ENCODE results near the gene TRAF7. TPM values are rescaled to one million over a fixed set of nuclear protein-coding genes. Genes with fewer than 3 reads are reported as not detected.
"Not testable (repeated sequence)": the region's sequence is repeated elsewhere in the genome, so short reads cannot be mapped to it uniquely, and the experiment has no call there.

TRAF7 gene
- 98.3 TPM for polyA plus RNA-seq (2013, experiment 1 of 2; ENCODE audit: insufficient read length)
- polyA plus RNA-seq (2013, experiment 2 of 2; ENCODE audit: insufficient read length): 97.8 TPM

DNA sequence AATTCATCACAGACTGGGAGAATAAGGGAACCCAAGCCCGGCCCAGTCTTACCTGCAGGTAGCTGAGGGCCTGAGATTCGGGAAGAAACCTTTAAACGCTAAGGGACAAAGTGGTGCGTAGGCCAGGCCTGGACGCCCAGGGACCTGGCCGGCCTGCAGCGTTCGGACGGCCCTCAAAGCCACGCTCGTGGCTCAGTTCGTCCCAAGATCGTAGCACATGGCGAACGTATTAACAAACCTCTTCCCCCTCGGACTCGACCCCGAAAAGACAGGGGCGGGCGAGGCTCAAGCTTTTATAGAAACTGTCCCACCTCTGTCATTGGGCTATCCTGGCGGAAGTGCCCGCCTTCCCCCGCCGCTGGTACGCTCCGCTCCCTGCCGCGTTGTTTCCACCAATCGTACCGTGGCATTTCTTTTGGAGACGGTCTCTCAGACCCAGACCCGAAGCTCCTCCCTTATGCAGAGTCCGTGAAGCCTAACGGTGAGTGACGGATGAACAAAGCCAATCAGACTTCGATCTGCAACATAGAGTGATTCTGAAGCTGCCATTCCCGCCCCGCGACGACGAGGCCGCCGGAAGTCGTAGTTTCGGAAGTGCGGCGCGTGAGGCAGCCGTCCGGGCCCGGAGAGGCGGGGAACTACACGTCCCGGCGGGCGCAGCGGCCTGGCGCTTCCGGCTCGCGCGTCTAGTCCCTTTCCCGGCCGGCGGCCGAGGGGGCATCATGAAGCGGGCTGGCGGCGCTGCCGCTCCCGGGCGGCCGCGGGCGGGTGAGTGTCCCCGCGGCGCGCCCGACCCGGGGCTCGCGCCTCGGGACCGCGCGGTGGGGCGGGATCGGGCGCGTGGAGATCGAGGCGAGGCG lies at the start of gene TRAF7:
Gene TRAF7 (plus strand): TSS at position 692 of the 860 bp plus-strand sequence. CDS start 8,139 bp downstream, outside the sequence.
- peak; percentile 100 for DNase-seq

DNA sequence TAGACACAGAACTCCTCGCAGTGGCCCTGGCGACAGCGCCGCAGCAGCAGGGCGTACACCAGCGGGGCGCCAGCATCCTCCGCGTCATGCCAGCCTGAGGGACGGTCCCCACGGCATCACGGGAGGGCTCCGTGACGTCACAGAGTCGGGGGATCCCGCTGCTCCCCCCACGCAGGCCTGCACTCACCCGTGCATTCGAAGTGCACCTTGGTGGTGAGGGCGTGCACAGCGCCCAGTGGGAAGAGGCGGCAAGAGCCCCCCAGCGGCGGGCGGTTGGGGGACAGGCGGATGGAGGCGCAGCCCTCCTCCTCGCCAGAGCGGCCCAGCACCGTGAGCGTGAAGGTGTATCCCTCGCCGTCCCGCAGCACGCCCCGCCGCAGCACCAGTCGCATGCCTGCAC lies 49.4 kb upstream of the TRAF7 start:
- DNase-seq: not testable (repeated sequence)

DNA sequence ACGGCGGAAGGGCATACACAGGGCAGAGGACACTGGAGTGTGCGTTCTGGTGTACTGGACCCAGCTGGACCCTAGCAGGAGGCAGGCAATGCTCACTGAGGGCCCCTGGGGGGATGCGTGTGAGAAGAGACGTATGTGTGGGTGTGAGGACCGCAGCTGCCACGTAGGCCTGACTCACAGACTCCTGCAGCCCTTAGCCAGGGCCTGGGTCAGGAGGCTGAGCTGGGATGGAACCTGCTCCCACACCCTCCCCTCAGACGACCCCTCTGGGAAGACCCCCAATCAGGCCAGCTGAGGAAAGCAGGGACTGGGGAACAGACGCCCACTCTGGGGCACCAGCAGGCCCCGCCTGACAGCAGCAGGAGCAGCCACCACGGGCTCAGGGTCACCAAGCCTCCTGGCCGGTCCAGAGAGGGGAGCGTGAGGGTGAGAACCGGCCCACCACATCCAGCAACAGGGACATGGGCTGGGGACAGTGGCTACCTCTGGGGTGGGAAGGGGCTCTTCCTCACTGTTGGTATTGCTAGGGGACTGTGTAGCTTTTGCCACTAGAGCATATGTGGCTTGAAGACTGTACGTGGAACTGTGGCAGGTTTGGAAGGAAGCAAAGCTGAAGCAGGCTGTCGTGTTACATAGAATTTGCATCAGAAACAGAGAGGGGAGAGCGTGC lies 48.3 kb upstream of the TRAF7 start:
- peak; percentile 43 for DNase-seq

DNA sequence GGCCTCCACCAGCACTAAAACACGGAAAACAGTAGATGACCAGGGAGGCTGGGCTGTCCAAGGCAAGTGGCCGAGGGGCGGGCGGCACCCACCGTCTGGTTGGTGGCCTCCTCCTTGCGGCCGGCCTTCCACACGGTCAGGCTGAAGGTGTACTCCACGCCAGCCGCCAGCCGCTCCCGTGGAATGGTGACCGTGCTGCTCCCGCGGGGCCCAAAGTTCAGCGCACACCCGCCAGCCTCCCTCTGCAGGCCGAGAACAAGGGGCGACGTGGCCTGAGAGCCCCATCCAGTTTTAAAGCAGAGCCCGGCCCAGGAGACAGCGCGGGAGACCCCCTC lies 47.8 kb upstream of the TRAF7 start:
- DNase-seq: not testable (repeated sequence)

DNA sequence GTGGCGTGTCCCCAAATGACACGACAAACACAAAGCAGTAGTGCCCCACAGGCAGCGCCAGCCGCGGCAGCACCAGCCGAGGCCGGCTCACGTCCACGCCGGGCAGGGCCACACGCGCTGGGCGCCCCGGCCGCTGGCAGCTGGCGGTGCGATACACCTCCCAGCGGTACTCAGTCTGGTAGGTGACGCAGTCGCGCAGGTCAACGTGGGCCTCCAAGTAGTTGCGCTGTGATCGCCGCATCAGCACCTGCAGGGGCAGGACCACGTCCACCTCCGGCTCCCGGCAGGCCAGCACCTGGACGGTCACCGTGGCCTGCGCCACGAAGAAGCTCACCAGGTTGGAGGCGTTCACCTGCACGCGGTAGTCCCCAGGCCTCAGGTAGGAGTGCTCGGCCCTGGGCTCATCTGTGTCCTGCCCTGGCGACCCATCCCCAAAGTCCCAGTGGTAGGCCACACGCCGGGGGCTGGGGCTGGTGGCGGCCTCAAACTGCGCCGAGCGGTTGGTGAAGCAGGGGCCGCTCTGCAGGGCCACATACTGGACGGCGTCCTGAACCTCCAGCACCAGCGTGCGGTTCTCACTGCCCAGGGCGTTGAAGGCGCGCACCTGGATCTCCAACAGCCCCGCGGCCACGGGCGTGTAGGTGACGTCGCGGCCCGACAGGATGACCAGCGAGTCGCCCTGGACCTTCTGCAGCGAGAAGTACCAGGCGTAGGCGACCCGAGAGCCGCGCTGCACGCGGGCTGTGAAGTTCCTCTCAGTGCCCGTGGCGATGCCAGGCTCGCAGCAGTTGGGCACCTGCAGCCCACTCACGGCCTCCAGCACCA lies 46.9 kb upstream of the TRAF7 start:
- DNase-seq: not testable (repeated sequence)

DNA sequence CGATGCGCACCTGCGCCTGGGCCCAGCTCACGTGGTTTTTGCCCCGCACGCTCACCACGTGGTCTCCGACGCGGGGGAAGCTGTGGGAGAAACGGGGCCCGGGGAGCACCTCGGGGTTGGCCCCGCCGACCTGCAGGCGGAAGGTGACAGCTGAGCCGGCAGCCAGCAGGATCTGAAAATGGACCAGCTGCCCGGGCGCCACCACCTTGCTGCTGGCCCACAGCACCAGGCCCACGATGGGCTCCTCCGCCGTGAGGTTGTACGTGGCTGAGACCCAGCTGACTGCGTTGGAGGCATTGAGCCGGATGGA lies 46.4 kb upstream of the TRAF7 start:
- not testable (repeated sequence) for DNase-seq

DNA sequence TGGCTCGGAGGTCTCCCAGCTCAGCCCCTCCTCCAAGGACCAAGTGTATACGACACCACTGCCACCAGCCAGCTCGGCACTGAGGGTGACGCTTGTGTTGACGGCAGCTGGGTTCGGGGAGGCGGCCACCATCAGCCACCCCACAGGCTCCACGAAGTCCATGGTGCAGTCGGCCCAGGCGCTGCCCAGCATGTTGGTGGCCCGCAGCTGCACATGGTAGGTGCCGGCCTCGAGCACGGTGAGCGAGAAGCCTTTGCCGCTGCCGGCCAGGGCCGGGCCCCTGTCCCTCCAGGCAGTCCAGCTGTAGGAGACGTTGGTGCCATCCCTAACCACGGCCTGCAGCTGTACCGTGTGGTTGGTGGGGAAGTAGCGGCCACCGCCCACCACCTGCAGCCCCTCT lies 45.7 kb upstream of the TRAF7 start:
- not testable (repeated sequence) for DNase-seq

DNA sequence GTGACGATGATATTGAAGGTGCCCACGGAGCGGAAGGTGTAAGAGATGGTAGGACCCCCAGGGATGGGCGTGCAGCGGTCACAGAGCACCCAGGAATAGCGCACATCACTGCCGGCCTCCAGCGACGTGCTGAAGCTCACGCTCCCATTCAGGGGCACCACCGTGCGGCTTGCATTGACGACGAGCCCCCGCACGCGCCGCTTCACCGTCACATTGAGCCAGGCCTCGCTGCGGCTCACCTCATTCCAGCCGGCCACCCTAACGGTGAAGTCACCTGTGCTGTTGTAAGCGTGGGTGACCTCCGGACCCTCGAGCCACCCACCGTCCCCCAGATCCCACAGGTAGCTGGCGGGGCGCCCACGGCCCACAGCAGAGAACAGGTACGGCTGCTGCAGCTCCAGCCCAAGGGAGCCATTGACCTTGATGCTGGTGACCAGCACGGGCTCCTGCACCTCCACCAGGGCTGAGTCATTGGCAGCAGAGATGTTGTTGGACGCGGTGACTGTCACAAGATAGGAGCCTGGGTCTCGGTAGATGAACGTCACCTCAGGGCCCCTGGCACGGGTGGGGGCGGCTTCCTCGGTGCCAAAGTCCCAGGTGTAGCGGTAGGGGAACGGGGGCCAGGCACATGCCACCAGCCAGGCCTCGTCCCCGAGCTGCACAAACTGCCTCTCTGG lies 45.1 kb upstream of the TRAF7 start:
- DNase-seq: not testable (repeated sequence)

DNA sequence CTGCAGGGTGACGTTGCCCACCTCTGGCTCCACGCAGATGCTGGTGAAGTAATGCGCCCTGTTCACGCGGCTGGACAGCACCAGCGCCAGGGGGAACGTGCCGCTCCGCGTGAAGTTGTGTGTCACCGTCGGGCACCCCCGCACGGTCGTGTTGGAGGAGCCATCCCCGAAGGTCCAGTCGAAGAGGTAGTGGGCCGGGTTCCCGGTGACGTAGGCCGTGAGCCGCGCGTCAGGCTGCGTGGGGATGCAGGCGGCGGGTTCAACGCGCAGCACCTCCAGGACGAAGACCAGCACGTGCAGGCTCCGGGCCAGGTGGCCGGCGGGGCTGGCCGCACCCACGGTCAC lies 44.6 kb upstream of the TRAF7 start:
- DNase-seq: not testable (repeated sequence)

DNA sequence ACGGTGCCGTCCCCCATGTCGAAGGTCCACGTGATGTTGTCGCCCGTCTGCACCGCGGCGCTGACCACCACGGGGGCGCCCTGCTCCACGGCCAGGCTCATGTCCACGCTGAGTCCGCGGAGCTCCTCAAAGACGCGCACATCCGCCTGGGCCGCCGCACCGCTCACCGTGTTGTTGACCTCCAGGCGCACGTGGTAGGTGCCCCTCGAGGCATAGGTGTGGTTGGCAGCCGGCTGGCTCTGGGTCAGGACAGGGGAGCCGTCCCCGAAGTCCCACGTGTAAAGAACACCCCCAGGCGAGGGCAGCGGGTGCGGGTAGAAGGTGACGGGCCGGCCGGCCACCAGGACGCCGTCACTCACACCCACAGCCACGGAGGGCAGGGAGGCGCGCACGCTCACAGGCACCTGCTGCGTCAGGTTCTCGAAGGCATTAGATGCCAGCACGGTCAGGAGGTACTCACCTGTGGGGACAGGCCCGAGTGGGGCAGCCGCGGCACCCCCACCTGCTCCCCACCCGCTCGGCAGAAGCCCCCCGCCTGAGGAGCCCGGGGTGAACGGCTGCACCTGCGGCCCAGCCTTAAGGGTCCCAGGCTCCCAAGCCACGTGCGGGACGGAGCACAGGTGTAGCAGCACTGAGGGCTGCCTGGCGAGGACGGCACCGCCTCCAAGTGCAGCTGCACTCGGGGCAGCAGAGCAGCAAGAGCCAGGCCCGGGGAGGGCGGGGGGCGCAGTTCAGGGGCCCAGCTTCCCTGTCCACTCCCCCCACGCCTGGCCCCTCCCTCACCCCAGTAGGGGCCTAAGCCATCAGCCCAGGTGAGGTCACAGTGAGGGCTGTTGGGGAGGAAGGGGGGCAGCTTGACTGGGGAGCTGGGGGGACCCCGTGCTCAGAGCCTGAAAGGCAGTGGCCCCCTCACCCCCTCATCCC lies 43.9 kb upstream of the TRAF7 start:
- not testable (repeated sequence) for DNase-seq

DNA sequence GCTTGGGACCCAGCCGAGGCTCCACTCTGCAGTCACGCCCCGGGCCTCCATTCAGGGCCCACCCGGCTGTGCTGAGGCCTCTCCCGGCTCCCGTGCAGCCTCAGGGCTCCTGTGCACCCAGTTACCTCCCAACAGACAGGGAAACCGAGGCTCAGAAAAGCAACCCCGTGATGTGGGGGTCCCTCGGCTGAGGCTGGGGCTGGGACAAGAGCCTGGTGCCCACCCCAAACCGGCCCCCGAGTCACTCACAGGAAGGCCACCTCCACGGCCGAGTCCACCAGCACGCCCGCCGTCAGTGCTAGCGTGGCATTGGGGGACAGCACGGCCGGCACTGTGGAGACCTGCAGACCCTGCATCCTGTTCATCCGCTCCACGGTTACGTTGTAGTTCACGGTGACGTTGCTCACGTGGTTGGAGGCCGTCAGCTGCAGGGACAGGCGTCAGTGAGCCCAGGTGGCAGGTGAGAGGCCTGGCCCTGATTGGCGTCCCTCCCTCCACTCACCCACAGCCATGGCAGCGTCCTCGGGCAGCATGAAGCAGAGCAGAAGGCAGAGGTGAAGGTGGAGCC lies 43.0 kb upstream of the TRAF7 start:
- not testable (repeated sequence) for DNase-seq

DNA sequence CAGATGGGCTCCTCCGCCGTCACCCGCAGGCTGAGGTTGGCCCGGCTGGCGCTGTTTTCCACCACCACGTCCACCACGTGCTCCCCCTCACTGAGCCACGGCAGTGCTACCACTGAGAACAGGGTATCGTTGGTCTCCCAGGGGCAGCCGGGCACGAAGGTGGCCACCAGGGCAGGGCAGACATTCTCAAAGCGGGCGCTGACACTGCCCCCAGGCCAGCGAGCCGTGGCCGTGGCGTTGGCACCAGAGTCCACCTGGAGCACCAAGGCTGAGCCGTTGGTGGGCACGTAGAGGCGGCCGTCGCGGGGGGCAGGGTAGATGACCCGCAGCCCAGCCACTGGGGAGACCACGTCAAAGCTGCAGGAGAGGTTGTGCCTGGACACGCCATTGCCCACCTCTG lies 41.4 kb upstream of the TRAF7 start:
- not testable (repeated sequence) for DNase-seq

DNA sequence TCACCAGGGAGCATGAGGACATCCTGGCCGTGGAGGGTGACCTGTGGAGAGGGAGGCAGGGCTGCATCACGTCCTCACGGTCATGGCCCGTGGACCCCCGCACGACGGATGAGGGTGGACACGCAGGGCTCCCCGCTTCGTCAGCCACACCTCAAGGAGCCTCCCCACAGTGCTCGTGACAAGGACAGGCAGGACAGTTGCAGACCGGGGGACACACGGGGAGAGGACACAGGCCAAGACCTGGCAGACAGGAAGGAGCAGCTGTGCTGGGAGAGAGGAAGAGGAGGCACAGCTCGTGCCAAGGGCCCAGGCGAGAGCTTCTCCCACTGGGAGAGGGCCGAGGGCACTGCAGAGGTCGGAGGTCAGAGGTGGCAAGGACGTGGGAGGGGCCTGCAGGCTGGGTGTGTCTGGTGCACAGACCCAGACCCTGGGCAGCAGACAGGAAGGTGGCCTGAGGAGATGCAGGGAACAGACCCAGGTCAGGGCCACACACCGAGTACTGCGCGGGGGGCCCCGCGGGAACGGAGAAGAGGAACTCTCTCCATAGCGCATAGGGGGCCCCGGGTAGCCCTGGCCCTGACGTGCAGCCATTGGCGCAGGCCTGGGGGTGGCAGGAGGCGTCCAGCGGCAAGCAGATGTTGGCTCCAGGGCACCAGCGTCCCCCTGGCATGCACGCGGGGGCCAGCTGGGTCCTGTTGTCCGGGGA lies 40.5 kb upstream of the TRAF7 start:
- DNase-seq: not testable (repeated sequence)

DNA sequence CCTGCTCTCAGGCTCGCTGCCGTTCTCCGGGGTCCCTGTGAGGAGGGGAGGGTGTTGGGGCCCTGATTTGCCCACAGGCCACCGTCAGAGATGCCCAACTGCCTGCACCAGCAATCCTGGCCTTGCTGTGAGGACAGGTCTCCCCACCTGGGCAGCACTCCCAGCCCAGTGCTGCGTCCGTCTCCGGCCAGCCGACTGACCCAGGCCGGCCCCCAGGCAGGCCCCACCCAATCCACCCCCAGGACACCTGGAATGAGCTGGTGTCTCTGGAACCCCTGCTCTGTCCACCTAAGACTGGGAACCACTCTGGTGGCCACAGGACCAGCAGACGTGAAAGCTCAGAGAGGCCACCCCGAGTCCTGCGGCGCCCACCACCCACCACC lies 40.0 kb upstream of the TRAF7 start:
- DNase-seq: no peak

DNA sequence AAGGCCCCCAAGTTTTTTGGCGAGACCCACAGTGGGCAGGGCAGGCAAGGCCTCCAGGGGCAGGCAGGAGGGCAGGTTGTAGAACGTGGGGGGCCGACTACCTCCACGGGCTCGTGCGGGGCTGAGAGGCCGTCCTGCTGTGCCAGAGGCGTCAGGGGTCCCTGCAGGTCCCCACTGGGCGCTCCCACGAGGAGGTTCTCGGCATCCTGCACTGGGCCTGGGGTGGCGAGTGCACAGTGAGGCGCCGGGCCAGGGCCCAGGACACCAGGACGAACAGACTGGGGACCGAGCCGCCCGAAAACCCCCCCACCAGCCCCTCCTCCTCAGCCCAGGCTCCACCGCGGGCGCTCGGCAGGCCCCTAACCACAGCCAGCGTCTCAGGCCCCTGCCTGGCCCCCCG lies 39.2 kb upstream of the TRAF7 start:
- not testable (repeated sequence) for DNase-seq

DNA sequence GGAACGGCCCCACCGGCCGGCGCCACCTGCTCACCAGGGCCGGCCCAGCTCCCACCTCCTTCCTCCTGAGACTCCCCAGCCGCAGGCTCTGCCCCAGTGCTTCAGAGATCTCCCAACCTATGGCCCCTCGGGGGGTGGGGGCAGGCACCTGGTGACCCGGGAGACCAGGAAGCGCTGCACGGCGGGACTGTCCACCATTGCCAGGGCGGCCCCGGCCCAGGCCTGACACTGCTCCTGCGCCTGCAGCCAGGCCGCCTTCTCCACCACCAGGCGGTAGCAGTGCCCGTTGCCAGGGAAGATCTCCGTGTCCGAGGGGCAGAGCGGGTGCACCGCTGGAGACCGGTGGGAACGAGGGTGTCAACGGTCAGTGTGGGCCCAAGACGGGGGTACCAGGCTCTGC lies 38.2 kb upstream of the TRAF7 start:
- not testable (repeated sequence) for DNase-seq

DNA sequence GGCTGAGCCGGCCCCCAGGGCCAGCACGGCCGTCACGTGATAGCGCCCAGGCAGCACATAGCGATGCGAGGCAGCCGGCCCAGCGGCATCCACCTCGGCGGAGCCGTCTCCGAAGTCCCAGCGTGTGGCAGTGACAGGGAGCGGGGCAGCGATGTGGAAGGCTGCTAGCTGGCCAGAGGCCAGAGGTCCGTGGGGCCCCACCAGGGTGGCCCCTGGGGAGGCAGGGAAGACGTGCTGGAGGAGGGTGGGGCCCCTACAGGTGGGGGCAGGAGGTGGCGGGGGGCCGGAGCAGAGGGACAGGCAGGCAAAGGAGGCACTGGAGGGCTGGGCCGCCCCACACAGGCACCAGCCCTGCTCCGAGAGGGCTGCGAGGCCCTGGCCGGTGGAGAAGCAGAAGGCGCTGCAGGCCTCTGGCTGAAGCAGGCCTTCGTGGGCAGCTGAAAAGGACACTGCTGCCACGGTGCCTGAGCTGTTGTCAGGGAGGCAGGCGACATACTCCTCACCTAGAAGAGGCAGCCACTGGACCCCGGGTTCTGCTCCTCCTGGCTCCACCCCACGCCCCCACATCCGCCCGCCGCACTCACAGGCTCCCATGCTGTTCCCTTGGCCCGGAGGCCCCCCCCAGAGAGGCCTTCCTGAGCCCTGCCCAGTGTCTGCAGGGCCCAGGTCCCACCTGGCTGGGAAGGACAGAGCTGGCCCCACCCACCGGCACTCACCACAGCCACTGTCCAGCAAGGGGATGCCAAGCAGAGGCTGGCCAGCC lies 37.4 kb upstream of the TRAF7 start:
- not testable (repeated sequence) for DNase-seq

DNA sequence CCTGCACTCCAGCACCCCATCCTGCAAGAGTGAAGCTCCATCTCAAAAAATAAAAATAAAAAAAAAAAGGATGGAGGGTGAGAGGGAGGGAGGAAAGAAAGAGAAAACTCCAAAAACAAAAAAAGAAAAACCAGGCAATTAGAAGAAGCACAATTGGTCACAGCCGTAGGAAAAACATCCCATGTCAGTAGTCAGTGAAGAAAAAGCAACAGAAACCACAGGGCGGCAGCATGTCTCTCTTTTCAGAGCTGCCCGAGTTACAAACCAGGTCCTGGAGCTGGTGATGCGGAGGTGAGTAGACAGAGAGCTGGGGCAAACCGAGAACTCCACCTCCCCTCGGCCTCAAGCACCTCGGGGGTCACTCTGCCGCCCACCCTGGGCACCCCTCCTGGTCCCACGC lies 34.3 kb upstream of the TRAF7 start:
- DNase-seq: peak; percentile 50

DNA sequence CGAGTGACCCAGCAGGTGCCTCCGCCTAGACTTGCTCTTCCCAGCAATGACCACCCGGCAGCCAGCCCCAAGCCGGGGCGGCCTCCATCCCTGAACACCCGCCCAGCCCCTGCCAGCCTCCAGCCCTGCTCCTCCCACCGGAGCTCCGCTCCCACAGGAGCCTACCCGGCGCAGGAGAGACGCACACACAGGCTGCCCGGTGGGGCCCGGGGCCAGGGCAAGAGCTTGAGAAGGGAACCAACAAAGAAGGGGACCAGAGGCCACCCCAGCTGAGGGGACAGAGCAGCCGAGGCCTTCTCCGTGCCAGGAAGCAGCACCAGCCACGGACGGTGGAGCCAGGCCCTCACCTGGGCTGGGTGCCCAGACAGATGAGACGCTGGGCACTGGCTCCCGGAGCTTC lies 33.7 kb upstream of the TRAF7 start:
- DNase-seq: no peak

DNA sequence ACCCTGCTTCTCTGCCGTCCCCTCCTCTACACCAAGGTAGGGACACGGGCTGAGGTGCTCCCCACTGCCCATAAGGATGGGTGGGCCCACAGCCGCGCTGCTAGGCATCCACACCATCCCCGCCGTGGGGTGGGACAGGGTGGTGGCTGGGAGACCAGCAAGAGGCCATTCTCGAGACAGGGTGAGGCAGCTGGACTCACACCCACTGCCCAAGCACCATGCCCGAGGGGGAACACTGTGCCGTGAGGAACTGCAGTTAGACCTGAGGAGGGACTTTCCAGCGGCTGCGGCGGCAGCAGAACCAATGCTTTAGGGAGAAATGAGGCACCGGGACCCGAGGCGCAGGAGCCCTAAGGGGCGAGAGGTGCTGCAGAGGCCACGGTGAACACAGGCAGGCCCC lies 33.2 kb upstream of the TRAF7 start:
- DNase-seq: no peak

Data from fibroblast of skin of abdomen (primary cell).